Upper lobe of left lung (tissue), 4 donors: ENCODE results near the gene AHRR.

Experiments used
- CTCF ChIP-seq, 6 experiments: fragments of 450-650 bp in 4 of 6; fragments of 200-600 bp in 2 of 6; sonication (generic) in 2 of 6; IDR thresholded peaks; one replicate each; pipeline ENCODE4 v1.5.1; 2016 to 2019; ENCODE audit warnings: antibody characterized with exemption in 6 of 6
- POLR2A ChIP-seq, 4 donors: fragments of 450-650 bp; IDR thresholded peaks; one replicate each; pipeline ENCODE4 v1.5.1; 2016 to 2017; ENCODE audit warnings: antibody characterized with exemption in 4 of 4, mild to moderate bottlenecking in 2 of 4
- POLR2AphosphoS5 ChIP-seq, 2 donors: sonication (generic); formaldehyde crosslinking; IDR thresholded peaks; one replicate each; pipeline ENCODE4 v1.5.1; 2017; ENCODE audit warnings: antibody characterized with exemption in 2 of 2

- TF ChIP-seq POLR2A (IDR thresholded peaks at IDR 0.05): no peak
- TF ChIP-seq POLR2AphosphoS5 (IDR thresholded peaks at IDR 0.05): no peak
- no peak for TF ChIP-seq CTCF (IDR thresholded peaks at IDR 0.05)
These were observed 146.9 kb downstream of the AHRR start for GRCh38 chr5:468401-468800.
